Choroid plexus epithelial cell (primary cell): ENCODE results near the gene TRIM24.
"Not testable (repeated sequence)": the region's sequence is repeated elsewhere in the genome, so short reads cannot be mapped to it uniquely, and the experiment has no call there.

Experiments
- DNase-seq: peaks from one replicate; pipeline ENCODE4 v3.0.0-alpha.2; 2010; ENCODE audit warnings: low read depth
- H3K4me3 ChIP-seq: 2 replicates; pipeline ENCODE4 v1.5.1; 2011; ENCODE audit warnings: low read depth, mild to moderate bottlenecking, control low read depth, low read length, moderate library complexity
- CTCF ChIP-seq: conservative IDR thresholded peaks from 2 replicates; pipeline ENCODE4 v1.5.1; 2011; ENCODE audit warnings: low read depth, mild to moderate bottlenecking, control low read depth, inconsistent platforms, low read length, moderate library complexity

Gene TRIM24

GRCh38 chr7:138483531-138483930, 23.5 kb downstream of the TRIM24 start:
- no peak overlapping the region for H3K4me3 ChIP-seq
- no peak for TF ChIP-seq CTCF
- DNase-seq: no peak

GRCh38 chr7:138485508-138485907, 25.4 kb downstream of the TRIM24 start:
- H3K4me3 ChIP-seq, DNase-seq: not testable (repeated sequence)

GRCh38 chr7:138489139-138489538, 29.1 kb downstream of the TRIM24 start:
- H3K4me3 ChIP-seq, DNase-seq: not testable (repeated sequence)

GRCh38 chr7:138491612-138492386, 31.7 kb downstream of the TRIM24 start:
- no peak for DNase-seq
- H3K4me3 ChIP-seq: no peak overlapping the region
- no peak for TF ChIP-seq CTCF

- no peak overlapping the region for H3K4me3 ChIP-seq
- DNase-seq: no peak
- no peak for TF ChIP-seq CTCF
Observed at GRCh38 chr7:138492423-138492822, 32.4 kb downstream of the TRIM24 start.

GRCh38 chr7:138493535-138493934, 33.5 kb downstream of the TRIM24 start:
- TF ChIP-seq CTCF: no peak
- H3K4me3 ChIP-seq: no peak overlapping the region
- DNase-seq: no peak

- no peak for DNase-seq
- no peak for TF ChIP-seq CTCF
- H3K4me3 ChIP-seq: no peak overlapping the region
Observed at GRCh38 chr7:138495485-138495884, 35.4 kb downstream of the TRIM24 start.

GRCh38 chr7:138499340-138499739, 39.3 kb downstream of the TRIM24 start:
- no peak for DNase-seq
- no peak for TF ChIP-seq CTCF
- H3K4me3 ChIP-seq: no peak overlapping the region

- DNase-seq: not testable (repeated sequence)
Observed at GRCh38 chr7:138500303-138500702, 40.2 kb downstream of the TRIM24 start.

More at GRCh38 chr7:138500303-138500702, 40.2 kb downstream of the TRIM24 start:
- H3K4me3 ChIP-seq: not testable (repeated sequence)
